Stimulated activated CD4-positive, alpha-beta T cell treated with anti-CD3 and anti-CD28 coated beads, Interleukin-12 subunit alpha, Interleukin-12 subunit beta, amount 100 ng/mL, for 4 hours (primary cell): ENCODE data around the gene PLPPR3.

ENCODE experiments used
- DNase-seq: peaks from one replicate; pipeline ENCODE4 v3.0.0-alpha.2; 2020

Gene PLPPR3

DNA sequence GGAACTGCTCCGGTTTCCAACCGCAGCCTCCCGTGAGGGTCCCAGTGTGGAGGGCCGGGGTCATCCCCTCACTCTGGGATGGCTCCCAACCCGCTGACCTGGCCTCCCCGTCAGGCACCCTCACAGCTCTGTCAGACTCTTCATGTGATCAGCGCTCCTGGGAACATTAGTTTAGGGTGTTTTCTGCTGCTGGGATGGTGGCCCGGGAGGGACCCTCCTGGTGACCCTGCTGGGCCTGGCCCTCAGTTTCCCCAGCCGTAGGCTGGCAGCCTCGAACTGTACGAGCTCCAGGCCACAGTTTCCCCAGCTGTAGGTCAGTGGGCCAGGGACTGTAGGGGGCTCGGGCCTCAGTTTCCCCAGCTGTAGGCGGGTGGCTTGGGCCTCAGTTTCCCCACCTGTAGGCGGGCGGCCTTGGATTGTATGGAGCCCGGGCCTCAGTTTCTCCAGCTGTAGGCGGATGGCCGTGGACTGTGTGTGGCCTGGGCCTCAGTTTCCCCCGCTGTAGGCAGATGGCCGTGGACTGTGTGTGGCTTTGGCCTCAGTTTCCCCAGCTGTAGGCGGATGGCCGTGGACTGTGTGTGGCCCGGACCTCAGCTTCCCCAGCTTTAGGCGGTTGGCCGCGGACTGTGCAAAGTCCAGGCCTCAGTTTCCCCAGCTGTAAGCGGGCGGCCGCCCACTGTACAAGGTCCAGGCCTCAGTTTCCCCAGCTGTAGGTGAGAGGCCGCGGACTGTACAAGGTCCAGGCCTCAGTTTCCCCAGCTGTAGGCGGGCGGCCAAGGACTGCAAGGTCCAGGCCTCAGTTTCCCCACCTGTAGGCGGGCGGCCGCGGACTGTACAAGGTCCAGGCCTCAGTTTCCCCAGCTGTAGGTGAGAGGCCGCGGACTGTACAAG is 25.8 kb downstream of the PLPPR3 start:
- no peak for DNase-seq

DNA sequence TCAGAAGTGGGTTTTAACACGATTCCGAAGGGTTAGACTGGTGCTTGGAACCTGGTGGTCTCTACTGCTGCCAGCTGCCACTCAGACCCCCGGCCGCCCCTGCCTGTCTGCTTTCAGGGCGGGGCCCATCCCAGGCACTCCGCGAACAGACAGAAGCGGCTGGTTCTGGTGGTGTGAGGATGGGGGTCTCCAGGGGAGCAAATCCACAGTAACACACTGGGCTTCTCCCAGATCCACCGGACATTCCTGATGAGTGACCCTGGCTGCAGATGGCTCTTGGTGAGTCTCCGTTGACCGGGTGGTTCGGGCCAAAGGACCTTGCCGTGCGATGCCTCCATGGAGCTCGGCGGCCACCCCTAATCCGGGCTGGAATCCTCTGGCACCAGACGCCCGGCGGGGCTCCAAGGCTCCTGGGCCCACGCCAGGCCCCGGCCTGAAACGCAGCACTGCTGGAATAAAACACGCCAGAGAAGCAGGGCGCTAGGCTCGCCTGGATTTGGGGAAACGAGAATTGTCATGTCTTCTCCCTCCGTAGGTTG is 26.6 kb downstream of the PLPPR3 start:
- no peak for DNase-seq

DNA sequence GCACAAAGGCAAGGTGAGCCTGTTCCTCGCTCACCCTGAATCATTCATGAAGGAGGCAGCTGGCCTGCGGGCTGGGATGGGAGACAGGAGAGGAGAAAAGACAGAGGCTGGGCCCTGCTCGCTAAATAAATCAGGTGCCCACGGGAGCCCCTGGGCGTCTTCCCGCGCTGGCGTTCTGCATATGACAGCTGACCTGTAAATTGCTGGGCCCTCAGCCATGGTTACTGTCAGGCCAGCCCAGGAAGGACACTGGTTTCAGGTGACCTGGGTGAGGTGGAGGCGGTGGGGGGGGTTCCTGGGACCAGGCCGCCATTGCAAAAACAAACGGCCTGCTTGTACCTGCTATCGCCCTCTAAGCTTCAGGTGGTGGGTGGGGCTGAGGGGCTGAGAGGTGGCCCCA is 27.9 kb downstream of the PLPPR3 start:
- no peak for DNase-seq

DNA sequence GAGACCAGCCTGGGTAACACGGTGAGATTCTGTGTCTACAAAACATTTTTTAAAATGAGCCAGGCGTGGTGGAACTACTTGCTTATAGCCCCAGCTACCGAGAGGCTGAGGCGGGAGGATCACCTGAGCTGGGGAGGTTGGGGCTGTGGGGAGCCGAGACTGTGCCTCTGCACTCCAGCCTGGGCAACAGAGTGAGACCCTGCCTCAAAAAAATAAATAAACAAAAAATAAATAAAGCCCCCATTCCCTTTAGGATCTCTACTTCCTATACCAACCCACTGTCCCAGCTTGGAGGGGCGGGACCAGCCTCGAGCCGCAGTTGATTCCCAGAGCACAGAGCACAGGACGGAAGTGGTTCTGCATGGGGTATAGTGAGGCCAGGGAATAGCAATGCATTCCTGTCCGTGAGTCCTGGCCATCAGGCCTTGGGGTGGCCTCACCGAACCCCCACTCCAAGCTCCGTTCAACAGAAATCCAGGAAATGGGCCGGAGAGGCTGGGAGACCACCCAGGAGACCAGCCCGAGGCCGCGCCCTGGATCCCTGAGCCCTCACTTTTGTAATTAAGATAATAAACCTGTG is 29.4 kb downstream of the PLPPR3 start:
- no peak for DNase-seq

DNA sequence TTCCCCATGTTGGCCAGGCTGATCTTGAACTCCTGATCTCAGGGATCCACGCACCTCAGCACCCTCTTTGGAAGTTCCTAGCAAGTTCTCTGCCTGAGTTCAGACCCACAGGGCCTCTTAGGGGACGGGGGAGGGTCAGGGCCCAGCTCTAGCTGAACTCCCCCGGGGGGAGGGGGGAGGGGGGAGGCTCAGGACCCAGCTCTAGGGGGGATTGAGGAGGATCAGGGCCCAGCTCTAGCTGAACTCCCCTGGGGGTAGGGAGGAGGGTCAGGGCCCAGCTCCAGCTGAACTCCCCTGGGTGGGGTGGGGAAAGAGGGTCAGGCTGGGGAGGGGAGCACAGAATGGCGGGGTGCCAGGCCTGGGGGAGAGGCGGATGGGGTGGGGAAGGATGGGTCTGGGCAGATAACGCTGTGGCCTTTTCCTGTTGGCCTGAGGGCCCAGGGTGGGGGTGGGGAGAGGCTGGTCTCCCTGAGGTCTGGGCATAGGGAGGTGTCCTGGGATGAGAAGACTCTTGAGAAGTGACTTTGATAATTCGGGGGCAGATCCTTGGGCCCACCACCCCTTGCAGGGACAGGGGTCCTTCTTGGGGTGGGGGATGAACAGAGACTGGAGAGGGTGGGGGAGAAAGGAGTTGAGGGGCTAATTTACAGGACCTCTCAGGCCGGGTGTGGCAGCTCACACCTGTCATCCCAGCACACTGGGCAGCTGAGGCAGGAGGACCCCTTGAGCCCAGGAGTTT is 30.0 kb downstream of the PLPPR3 start:
- DNase-seq = no peak

DNA sequence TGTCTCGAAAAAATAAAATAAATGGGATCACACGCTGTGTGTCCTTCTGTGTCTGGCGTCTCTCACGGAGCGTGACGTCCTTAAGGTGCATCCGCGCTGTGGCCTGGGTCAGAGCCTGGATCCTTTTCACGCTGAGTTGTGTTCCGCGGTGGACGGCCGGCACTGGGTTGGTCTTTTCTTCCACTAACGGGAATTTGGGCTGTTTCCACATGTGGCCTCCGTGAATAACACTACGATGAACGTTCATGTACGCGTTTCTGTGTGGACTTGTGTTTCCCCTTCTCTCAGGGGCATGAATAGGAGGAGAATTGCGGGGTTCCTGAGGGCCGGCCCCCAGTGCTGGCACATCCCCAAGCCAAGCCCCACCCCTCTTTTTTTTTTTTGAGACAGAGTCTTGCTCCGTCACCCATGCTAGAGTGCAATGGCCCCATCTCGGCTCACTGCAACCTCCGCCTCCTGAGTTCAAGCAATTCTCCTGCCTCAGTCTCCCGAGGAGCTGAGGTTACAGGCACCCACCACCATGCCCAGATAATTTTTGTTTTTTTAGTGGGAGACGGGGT is 30.7 kb downstream of the PLPPR3 start:
- DNase-seq = no peak

DNA sequence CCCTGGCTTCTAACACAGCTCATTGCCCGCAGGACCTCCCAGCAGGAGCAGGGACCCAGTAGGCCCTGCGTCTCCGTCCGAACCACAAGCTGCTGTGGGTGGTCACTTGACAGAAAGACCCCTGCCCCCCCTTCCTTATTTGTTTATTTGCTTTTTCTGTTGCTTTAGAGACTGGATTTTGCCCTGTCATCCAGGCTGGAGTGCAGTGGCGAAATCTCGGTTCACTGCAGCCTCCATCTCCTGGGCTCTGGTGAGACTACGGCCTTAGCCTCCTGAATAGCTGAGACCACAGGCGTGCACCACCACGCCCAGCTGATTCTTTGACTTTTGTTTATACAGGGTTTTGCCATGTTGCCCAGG is 32.1 kb downstream of the PLPPR3 start:
- no peak for DNase-seq

DNA sequence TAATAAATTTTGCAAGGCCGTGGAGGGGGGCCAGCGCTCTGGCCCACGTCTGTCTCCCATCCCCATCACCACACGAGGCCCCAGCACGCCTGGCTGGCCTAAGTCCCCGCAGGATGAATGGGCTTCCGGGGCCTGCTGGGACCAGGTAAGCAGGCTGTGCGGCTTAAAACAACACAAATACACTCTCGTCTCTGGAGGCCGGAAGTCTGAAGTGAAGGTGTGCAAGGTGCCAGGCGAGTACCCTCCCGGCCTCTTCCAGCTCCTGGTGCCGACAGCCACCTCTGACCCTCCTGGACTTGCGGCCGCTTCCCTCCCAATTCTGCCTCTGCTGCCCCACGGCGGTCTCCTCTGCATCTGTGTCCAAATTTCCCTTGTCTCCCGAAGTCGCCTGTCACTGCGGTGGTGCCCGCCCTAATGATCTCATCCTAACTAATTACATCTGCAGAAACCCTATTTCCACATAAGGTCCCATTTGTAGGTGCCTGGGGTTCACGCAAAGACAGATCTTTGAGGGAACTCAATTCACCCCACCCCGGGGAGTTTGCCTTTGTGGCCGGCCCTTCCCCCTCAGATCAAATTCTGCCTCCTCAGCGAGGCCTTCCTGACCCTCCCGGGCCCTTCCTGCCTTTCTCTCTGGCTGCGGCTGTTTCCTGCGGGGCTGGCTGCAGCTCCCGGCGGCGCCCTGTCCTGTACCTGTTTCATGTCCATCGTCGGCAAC is 32.6 kb downstream of the PLPPR3 start:
- DNase-seq = no peak

DNA sequence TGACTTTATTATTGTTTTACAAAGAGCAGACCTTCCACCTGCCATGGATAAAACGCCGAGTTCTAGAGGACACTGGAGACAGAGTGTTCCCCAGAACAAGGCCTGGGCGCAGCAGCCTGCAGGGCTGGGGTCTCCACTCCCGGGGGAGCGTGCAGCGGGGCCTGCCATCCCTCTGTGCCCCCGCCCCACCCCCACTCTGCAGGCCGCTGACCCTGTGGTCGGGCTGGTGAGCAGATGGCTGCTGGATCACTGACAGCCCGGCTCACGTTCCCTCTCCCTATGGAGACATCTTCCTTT is 33.1 kb downstream of the PLPPR3 start:
- no peak for DNase-seq

DNA sequence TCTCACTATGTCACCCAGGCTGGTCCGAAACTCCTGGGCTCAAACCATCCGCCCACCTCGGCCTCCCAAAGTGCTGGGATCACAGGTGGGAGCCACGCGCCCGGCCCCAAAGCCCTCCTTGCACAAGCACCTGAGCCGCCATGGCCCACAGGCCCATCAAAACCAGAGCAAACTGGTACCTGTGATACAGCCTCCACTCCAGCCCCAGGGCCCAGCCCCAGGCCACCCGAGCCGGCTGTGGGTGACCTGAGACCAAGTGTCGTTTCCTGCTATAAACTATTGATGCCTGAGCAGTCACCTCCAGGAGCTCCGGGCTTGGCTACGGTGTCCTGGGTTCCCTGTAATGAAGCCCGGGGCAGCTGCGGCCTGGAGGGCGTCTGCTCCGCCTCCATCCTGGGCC is 34.2 kb downstream of the PLPPR3 start:
- no peak for DNase-seq

DNA sequence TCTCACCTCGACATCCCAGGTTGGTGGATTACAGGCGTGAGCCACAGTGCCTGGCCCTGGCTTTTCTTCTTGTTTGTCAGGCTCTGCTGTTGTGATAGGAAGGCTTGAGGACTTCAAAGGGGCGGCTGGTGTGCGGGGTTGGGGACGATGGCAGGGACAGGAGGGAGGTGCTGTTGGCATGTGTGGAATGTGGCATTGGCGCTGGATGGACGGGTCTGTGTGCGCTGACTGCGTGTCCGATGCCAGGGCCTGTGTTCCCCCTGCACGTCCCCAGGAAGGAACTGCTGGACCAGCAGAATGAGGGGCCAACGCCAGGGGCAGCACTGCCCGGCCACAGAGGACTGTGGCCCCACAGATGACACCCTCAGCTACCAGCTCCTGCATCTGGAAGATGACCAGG is 37.2 kb downstream of the PLPPR3 start:
- no peak for DNase-seq

DNA sequence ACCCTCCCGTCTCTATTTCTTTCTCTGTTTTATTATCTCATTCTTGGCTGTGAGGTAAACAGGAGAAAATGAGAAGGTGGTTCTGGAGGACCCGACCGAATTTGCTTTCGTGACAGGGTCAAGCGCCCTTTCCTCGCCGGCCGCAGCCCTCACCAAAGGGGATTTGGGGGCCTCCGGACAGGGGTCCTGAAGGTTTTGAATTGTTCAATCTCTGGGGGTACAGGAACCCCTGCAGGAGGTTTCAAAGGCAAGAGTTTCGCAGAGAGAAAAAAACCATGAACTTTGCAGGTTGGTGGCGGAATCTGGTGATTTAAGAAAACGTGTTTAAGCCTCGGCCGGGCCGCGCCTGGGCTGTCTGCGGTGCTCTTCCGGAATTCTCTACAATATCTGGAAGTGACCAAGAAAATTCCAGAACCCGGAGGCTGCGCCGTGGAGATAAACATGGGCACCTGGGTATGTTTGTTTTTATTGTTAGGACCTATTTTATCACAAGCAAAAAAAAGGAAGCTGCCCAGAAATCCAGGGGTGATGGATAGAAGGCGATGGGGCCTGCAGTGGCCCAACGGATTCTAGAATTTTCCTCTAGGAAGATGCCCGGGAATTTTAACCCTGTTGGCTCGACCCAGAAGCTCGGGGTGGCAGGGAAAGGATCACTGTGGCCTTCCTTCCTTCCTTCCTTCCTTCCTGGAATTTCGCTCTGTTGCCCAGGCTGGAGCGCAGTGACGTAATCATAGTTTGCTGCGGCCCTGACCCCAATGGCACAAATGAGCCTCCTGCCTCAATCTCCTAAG is 38.7 kb downstream of the PLPPR3 start:
- DNase-seq = no peak

DNA sequence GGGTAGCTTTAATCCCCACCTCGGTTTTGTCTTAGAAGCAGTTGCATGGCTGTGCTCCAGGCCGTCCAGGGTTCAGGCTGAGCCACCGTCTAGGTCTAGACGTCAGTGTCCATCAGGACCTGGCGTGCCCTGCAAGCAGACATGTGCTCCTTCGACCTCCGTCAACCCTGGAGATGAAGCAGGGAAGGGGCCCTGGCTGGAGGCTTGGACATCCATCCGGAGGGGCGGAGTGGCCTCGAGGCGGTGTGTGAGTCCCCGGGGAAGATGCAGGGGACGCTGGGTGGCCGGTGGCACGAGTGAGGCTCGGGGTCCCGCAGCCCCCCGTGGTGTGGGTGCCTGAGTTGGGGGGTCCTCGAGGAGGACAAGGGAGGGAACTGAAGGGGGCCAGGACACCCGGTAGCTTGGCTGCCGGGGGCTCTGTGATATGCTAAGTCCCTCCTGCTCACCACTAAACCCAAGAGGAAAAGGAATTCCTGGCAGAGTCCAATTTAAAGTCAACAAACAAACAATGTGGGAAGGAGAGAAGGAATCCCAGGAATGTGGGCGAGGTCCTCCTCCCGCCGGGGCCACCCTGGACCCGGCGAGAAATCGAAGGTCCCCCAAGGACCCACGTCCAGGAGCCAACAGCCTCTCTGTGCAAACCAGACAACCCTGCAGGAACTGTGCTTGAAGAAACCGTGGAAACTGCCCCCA is 39.4 kb downstream of the PLPPR3 start:
- no peak for DNase-seq

DNA sequence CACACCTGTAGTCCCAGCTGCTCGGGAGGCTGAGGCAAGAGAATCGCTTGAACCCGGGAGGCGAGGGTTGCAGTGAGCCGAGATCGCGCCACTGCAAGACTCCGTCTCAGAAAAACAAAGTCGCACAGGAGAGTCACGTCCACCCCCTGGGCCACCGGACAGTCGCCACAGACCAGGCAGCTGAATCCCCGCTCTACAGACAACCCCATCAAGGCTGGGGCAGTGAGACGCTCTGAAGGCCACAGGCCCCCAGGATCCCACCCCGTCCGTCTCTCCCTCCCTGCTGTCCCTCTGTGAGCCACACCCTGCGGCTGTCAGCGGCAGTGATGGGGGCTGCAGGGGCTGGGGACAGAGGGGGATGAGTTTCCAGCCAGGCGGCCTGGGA is 40.0 kb downstream of the PLPPR3 start:
- DNase-seq = no peak

DNA sequence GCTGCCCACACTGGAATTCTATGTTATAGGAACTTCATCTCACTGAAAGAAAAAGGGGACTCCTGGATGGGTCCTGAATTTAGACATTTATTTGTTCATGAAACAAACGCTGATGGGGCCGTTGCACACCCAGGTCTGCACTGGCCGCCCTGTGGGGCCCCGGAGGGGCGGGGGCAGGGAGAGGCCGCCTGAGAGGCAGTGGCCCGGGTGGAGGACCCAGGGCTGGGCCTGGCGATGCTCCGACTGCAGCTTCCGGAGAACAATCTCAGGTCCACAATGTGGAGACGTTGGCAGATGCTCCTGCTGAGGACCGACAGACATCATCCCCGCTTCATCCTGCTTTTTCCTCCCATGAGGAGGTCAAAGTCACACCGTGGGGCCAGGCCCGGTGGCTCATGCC is 40.8 kb downstream of the PLPPR3 start:
- no peak for DNase-seq

DNA sequence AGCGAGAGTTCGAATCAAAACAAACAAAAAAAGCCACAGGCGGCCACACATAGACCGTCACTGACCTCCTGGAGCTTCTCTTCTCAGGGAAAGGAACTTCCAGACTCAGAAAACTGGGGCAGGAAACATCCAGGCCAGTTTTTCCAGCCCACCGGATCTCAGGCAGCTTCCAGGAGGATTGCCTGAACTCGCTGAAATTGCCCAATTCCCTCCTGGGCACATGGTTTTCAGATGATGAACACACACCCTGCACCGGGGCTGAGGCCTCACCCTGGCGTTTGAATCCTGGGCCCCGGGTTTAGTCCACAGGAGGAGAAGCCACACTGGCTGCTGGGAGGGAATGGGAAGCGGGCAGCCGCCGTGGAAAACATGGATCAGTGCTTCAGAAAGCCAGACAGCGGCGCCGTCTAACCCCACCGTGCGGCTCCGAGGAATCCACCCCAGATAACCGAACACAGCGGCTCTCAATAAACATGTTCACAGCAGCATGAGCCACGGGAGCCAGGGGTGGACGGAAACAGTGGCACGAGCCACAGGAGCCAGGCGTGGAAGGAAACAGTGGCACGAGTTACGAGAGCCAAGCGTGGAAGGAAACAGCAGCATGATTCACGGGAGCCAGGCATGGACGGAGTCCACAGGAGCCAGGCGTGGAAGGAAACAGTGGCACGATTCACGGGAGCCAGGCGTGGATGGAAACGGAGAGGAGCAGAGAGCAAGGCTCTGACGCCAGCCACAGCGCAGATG is 42.7 kb downstream of the PLPPR3 start:
- DNase-seq = no peak

DNA sequence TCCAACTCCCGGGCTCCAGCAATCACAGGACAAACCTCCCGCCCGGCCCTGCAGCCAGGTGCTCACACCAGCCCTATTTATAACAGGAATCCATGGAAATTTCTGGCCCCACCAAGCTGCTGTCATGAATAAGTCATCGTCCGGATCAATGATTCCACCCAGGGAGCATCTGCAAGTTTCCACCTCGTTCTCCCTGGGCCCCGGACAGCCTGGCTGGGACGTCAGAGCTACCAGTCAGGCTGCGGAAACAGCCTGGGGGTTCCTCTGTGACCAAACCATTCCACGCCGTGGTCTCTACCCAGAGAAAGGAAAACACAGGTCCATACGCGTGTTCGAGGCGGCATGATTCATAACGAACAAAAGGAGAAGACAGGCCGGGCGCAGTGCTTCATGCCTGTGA is 45.2 kb downstream of the PLPPR3 start:
- no peak for DNase-seq

DNA sequence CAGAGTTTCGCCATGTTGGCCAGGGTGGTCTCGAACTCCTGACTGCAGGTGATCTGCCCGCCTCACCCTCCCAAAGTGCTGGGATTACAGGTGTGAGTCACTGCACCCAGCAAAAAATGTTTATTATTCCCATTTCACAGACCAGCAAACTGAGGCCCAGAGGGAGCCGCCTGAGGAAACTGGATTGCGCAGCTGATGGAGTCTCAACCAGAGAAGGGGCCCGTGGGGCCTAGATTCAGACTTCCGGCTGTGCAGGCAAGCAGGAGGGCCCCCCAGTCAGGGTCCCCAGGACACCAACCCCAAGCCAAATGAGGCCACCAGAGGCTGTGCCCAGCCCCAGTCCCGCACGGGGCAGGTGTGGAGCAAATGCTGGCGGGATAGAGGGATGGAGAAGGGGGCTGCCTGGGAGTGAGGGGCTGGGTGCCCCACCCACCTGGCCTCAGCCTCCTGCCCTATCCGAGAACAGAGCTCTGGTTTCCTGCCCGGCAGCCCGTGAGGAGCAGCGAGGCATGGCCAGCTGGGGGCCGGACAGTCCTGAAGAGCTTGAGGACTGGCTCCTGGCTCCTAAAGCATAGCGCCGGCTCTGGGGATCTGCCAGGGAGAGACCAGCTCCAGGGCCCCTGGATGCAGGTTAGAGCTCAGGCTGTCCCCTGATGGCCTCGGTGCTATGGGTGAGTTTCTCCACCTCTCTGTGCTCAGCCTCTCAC is 48.9 kb downstream of the PLPPR3 start:
- no peak for DNase-seq

DNA sequence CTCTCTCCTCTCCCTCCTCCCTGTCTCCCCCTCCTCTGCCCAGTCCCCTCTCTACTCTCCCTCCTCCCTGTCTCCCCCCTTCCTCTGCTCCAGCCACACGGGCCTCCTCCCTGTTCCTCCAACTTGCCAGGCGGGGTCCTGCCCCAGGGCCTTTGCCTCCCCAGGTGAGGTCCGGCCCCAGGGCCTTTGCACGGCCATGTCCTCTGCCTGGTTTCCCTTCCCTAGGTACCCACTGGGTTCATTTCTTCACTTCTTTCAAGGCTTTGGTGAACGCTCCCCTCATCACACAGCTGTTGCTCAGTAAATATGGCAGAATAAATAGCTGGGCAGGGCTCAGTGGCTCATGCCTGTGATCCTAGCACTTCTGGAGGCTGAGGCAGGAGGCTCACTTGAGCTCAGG is 49.7 kb downstream of the PLPPR3 start:
- DNase-seq = no peak

DNA sequence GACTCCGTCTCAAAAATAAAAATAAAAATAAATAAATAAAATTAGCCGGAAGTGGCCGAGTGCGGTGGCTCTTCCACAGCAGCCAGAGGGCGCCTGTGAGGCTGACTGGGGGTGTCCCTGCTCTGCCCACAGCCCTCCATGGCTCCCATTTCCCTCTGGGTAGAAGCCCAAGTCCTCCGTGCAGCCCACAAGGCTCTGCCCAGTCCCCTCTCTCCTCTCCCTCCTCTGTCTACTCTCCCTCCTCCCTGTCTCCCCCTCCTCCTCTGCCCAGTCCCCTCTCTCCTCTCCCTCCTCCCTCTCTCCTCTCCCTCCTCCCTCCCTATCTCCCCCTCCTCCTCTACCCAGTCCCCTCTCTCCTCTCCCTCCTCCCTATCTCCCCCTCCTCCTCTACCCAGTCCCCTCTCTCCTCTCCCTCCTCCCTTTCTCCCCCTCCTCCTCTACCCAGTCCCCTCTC is 50.4 kb downstream of the PLPPR3 start:
- peak; percentile 21 for DNase-seq
